HepG2 (cell line): Measurements from ENCODE around the gene MAP3K3. TPM values are rescaled to one million over a fixed set of nuclear protein-coding genes. Genes with fewer than 3 reads are reported as not detected.

Experiments
- ATAC-seq: fragments of 200-7000 bp; cut with Tn5 transposase; 3 replicates; pipeline ENCODE4 v1.9.1; 2020; ENCODE audit warnings: mild to moderate bottlenecking, moderate library complexity
- BruUV-seq: library from RNA; stranded (reverse); fragments of 400-500 nt; replicated peaks from 2 replicates; lab custom pipeline; 2021; lab: Mats Ljungman, UMichigan
- CTCF ChIA-PET: fragments of 300-600 bp; formaldehyde crosslinking; extraction: SDS; loops from one replicate; lab custom pipeline; 2021; ENCODE audit warnings: low total read pairs, inconsistent platforms, low intra/inter-chr PET ratio; lab: Yijun Ruan, JAX
- POLR2A ChIA-PET: fragments of 350-600 bp; sonication (Branson Sonifier 250); formaldehyde crosslinking; loops from one replicate; lab custom pipeline; 2020; ENCODE audit warnings: antibody characterized with exemption, inconsistent platforms; lab: Yijun Ruan, JAX
- DNase-seq: peaks from one replicate; pipeline ENCODE4 v3.0.0-alpha.2; 2015; ENCODE audit warnings: low spot score
- FAIRE-seq: peaks from 3 replicates; lab custom pipeline; 2011; peaks lifted over from hg19 to GRCh38; lab: Jason Lieb, UNC
- H2AFZ ChIP-seq: one replicate; pipeline ENCODE4 v1.6.1; 2011; ENCODE audit warnings: low read length, inconsistent platforms
- H3K27ac ChIP-seq: fragments of 300-600 bp; 3 replicates; pipeline ENCODE4 v1.8.0; 2011; ENCODE audit warnings: mixed run types, mild to moderate bottlenecking, mixed read lengths, low read length, inconsistent platforms; ENCODE audit not compliant: insufficient read depth; ENCODE audit errors: extremely low read length
- H3K27me3 ChIP-seq, 2 experiments: fragments of 200-600 bp in 1 of 2; 2 replicates in 1 of 2; 3 replicates in 1 of 2; pipeline versions ENCODE4 v1.6.0 to v1.8.0; 2011; ENCODE audit warnings: low read length in 2 of 2, mild to moderate bottlenecking in 2 of 2, moderate library complexity in 2 of 2, inconsistent platforms in 1 of 2; ENCODE audit not compliant: insufficient read depth in 2 of 2, control insufficient read depth in 1 of 2
- H3K36me3 ChIP-seq, 2 experiments: fragments of 200-600 bp in 1 of 2; replicated peaks in 1 of 2; 2 replicates in 1 of 2; 3 replicates in 1 of 2; pipeline versions ENCODE4 v1.5.1 to v1.8.0; 2011; ENCODE audit warnings: low read length in 2 of 2, inconsistent platforms in 1 of 2; ENCODE audit not compliant: insufficient read depth in 2 of 2, control insufficient read depth in 1 of 2
- H3K4me1 ChIP-seq: 2 replicates; pipeline ENCODE4 v1.5.1; 2012; ENCODE audit warnings: low read length, inconsistent platforms; ENCODE audit not compliant: insufficient read depth
- H3K4me2 ChIP-seq: 2 replicates; pipeline ENCODE4 v1.6.0; 2011; ENCODE audit warnings: low read depth, low read length, inconsistent platforms
- H3K4me3 ChIP-seq, 3 experiments: fragments of 200-600 bp in 1 of 3; sonication (generic), shearing (Covaris generic) in 1 of 3; replicated peaks in 1 of 3; 2 replicates each; pipeline ENCODE4 v1.5.1; 2011 to 2016; ENCODE audit warnings: low read length in 3 of 3, inconsistent platforms in 2 of 3, low read depth in 2 of 3, mild to moderate bottlenecking in 2 of 3, control low read depth in 1 of 3, mixed read lengths in 1 of 3; ENCODE audit not compliant: insufficient read depth in 1 of 3
- H3K79me2 ChIP-seq: one replicate; pipeline ENCODE4 v1.6.1; 2011; ENCODE audit warnings: low read length, inconsistent platforms; ENCODE audit not compliant: insufficient read depth
- H3K9ac ChIP-seq: 2 replicates; pipeline ENCODE4 v1.6.0; 2011; ENCODE audit warnings: mild to moderate bottlenecking, low read depth, low read length, inconsistent platforms; ENCODE audit not compliant: insufficient read depth
- H3K9me3 ChIP-seq: 2 replicates; pipeline ENCODE4 v1.5.1; 2012; ENCODE audit warnings: mild to moderate bottlenecking, low read length
- H4K20me1 ChIP-seq: 2 replicates; pipeline ENCODE4 v1.6.0; 2011; ENCODE audit warnings: inconsistent platforms, mild to moderate bottlenecking, low read length, moderate library complexity; ENCODE audit not compliant: insufficient read depth
- ARID3A ChIP-seq: IDR thresholded peaks from 2 replicates; pipeline ENCODE4 v1.6.1; 2012; ENCODE audit warnings: low read depth, low read length, improper control_type of control experiment
- DMAP1 ChIP-seq: IDR thresholded peaks from 2 replicates; pipeline ENCODE4 v1.6.1; 2016
- ELK4 ChIP-seq: sonication (generic); formaldehyde crosslinking; IDR thresholded peaks from 2 replicates; pipeline ENCODE4 v1.9.0; 2021; ENCODE audit warnings: missing genetic modification reagents, borderline replicate concordance
- HOXA3 ChIP-seq: sonication (generic); formaldehyde crosslinking; IDR thresholded peaks from 2 replicates; pipeline ENCODE4 v1.5.0; 2020; ENCODE audit warnings: missing genetic modification reagents
- MLXIP ChIP-seq: sonication (generic); formaldehyde crosslinking; IDR thresholded peaks from 2 replicates; pipeline ENCODE4 v1.9.0; 2021; ENCODE audit warnings: missing genetic modification reagents, borderline replicate concordance
- NPAS2 ChIP-seq: sonication (generic); formaldehyde crosslinking; IDR thresholded peaks from 2 replicates; pipeline ENCODE4 v1.8.0; 2022; ENCODE audit warnings: mild to moderate bottlenecking, missing genetic modification reagents, borderline replicate concordance
- SATB2 ChIP-seq: sonication (generic); formaldehyde crosslinking; IDR thresholded peaks from 2 replicates; pipeline ENCODE4 v1.5.0; 2020; ENCODE audit warnings: missing genetic modification reagents
- YY1 ChIP-seq: IDR thresholded peaks from 2 replicates; pipeline ENCODE4 v1.6.1; 2011; ENCODE audit warnings: low read length, low read depth, moderate library complexity, mild to moderate bottlenecking; ENCODE audit not compliant: insufficient read depth, insufficient replicate concordance
- ZBTB25 ChIP-seq: IDR thresholded peaks from 2 replicates; pipeline ENCODE4 v1.6.1; 2018; ENCODE audit warnings: missing genetic modification reagents
- ZBTB3 ChIP-seq: sonication (generic); formaldehyde crosslinking; IDR thresholded peaks from 2 replicates; pipeline ENCODE4 v1.4.0; 2020; ENCODE audit warnings: low read depth, mild to moderate bottlenecking, moderate library complexity, missing genetic modification reagents, borderline replicate concordance
- ZNF639 ChIP-seq: conservative IDR thresholded peaks from 2 replicates; pipeline ENCODE4 v1.6.1; 2018; ENCODE audit warnings: missing genetic modification reagents
- ZNF761 ChIP-seq: sonication (generic); formaldehyde crosslinking; conservative IDR thresholded peaks from 2 replicates; pipeline ENCODE4 v1.4.0; 2020; ENCODE audit warnings: mild to moderate bottlenecking, missing genetic modification reagents
- ZNF773 ChIP-seq: sonication (generic); formaldehyde crosslinking; IDR thresholded peaks from 2 replicates; pipeline ENCODE4 v1.4.0; 2020; ENCODE audit warnings: missing genetic modification reagents, borderline replicate concordance
- ZNF777 ChIP-seq: sonication (generic); formaldehyde crosslinking; IDR thresholded peaks from 2 replicates; pipeline ENCODE4 v1.4.0; 2020; ENCODE audit warnings: missing genetic modification reagents
- WGBS: methylation state at CpG from one replicate; pipeline ENCODE4 v1.1.6; 2017; ENCODE audit warnings: low lambda C conversion rate; 5-methylcytosine and 5-hydroxymethylcytosine counted together
- in situ Hi-C: cut with HindIII; loops from 2 replicates; pipeline ENCODE4 v1.10.0; 2017; ENCODE audit warnings: low pct_unique_long_range_greater_than_20kb; ENCODE audit not compliant: extremely low pct_ligation_motif_present
- intact Hi-C: fragments of 100-400 bp; cut with micrococcal nuclease; formaldehyde crosslinking; loops from one replicate; pipeline ENCODE4 v1.10.0; 2022; ENCODE audit not compliant: unreplicated experiment
- polyA plus RNA-seq, 8 experiments: library from polyadenylated mRNA; depleted of rRNA in 3 of 8; stranded (reverse) in 7 of 8; unstranded in 1 of 8; fragments of >200 nt; fragmentation: Illumina TruSeq in 4 of 8; extraction: Trizol in 4 of 8; gene quantifications; 2 replicates each; pipeline versions ENCODE4 v1.2.1 to v1.2.3, GENCODE V29; 2011 to 2016; ENCODE audit warnings: low read depth in 4 of 8, missing spikeins in 1 of 8, mixed read lengths in 1 of 8; ENCODE audit not compliant: insufficient read depth in 1 of 8
- total RNA-seq, 5 experiments: library from RNA; depleted of rRNA; stranded (reverse); fragments of >200 nt; fragmentation: Illumina TruSeq; extraction: Trizol; gene quantifications; 2 replicates each; pipeline ENCODE4 v1.2.3, GENCODE V29; 2016; ENCODE audit warnings: low read depth in 1 of 5

Gene MAP3K3
- total and polyA plus RNA-seq, 2 of the 13 experiments (the other 11 are each of a cell fraction or from before 2014, with no cell fraction given), result 17.7 to 21.8 TPM

- no TSS peak for BruUV-seq
- 4% methylated on average over 7 of the region's 7 CpGs for WGBS
- TF ChIP-seq DMAP1 (peak; percentile 72), ZBTB25 (no peak), HOXA3 (peak; percentile 68; the same call in 1 of the 2 replicates), ZNF773 (CRISPR knock-in tag) (no peak), ARID3A (peak; percentile 43; the same call in 1 of the 2 replicates), SATB2 (CRISPR knock-in tag) (no peak), ZBTB3 (CRISPR knock-in tag) (peak; percentile 95), ZNF777 (CRISPR knock-in tag) (0 out of 2 replicates have a peak, but pooled peaks have one; percentile 18), MLXIP (no peak), ELK4 (CRISPR knock-in tag) (no peak), ZNF639 (peak; percentile 22; the same call in 1 of the 2 replicates), YY1 (no peak), ZNF761 (CRISPR knock-in tag) (peak; percentile 94), NPAS2 (no peak)
Measured at GRCh38 chr17:63578027-63578768, 44.0 kb upstream of the MAP3K3 start.

More at GRCh38 chr17:63578027-63578768, 44.0 kb upstream of the MAP3K3 start:
- Histone ChIP-seq H3K27me3 (no peaks in the 10 kb centered on the region), H4K20me1 (peaks cover 15% of the 10 kb centered on the region), H3K36me3 (peaks cover 16 to 32% of the 10 kb centered on the region in 2 experiments), H3K79me2 (peaks cover 25% of the 10 kb centered on the region), H3K9me3 (no peaks in the 10 kb centered on the region), H3K4me1 (peaks cover 46% of the 10 kb centered on the region), H3K27ac (peak overlapping the region; percentile 83), H3K4me2 (peak overlapping the region; percentile 68), H2AFZ (no peak overlapping the region), H3K4me3 (peak overlapping the region in 2 of 3 experiments; percentile 3 to 33; a peak in 2 of 6 replicates), H3K9ac (peak overlapping the region; percentile 45)
- FAIRE-seq (peak; percentile 98), DNase-seq (peak; percentile 99), ATAC-seq (peak; percentile 95)
- in situ Hi-C loops, result no loop called here
- CTCF ChIA-PET, result no interaction called here
- POLR2A ChIA-PET, result interaction anchor here (0.6 to 3.2 kb wide), 11 partner anchors 15 to 151 kb away, joined by 3 to 28 read pairs (median 4); partner anchors contain the start of genes DCAF7, MAP3K3 and TACO1
- intact Hi-C loops, result loop anchor here (2.0 to 10.0 kb wide), 5 partner anchors 27 to 153 kb away; partner anchors contain the start of genes DCAF7, KCNH6 and MAP3K3
